Hepatocyte (in vitro differentiated cells): ENCODE measurements around the gene UQCR10.

Experiments used
- EZH2 ChIP-seq: fragments of 200-600 bp; sonication (generic); IDR thresholded peaks from 2 replicates; pipeline ENCODE4 v1.6.1; 2016; ENCODE audit warnings: antibody characterized with exemption, mild to moderate bottlenecking, borderline replicate concordance
- EZH2phosphoT487 ChIP-seq: fragments of 200-600 bp; sonication (generic); IDR thresholded peaks from one replicate; pipeline ENCODE4 v1.6.1; 2018; ENCODE audit warnings: antibody characterized with exemption, mild to moderate bottlenecking, low read depth, moderate library complexity; ENCODE audit not compliant: unreplicated experiment, severe bottlenecking
- TF ChIP-seq, protein P1 (sequence below): fragments of 200-600 bp; sonication (generic); IDR thresholded peaks from 2 replicates; pipeline ENCODE4 v1.5.1; 2016; ENCODE audit warnings: antibody characterized with exemption, mild to moderate bottlenecking; ENCODE audit not compliant: poor library complexity

DNA sequence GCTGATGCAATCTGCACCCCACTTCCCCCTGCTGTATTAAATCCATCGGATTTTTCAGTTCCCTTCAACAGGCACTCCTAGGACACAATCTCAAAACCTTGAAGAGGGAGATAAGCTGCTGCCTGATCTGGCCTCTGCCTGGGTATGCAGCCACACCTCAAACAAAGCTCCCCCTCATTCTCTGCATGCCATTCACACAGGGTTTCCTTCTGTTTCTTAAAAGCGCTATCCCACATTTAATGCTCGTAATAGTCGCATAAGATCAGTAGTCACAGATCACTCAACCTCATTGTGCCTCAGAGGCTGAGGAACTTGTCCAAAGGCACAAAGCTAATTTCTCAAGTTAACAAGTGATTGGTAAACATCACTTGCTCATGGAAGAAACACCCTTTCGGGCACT is 34.0 kb downstream of the UQCR10 start:
- TF ChIP-seq, protein P1, sequence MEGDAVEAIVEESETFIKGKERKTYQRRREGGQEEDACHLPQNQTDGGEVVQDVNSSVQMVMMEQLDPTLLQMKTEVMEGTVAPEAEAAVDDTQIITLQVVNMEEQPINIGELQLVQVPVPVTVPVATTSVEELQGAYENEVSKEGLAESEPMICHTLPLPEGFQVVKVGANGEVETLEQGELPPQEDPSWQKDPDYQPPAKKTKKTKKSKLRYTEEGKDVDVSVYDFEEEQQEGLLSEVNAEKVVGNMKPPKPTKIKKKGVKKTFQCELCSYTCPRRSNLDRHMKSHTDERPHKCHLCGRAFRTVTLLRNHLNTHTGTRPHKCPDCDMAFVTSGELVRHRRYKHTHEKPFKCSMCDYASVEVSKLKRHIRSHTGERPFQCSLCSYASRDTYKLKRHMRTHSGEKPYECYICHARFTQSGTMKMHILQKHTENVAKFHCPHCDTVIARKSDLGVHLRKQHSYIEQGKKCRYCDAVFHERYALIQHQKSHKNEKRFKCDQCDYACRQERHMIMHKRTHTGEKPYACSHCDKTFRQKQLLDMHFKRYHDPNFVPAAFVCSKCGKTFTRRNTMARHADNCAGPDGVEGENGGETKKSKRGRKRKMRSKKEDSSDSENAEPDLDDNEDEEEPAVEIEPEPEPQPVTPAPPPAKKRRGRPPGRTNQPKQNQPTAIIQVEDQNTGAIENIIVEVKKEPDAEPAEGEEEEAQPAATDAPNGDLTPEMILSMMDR: no peak
- TF ChIP-seq EZH2 (no peak), EZH2phosphoT487 (no peak)
